ENCODE measurements around the gene ZNF335.

The ZNF335 gene

GRCh38 chr20:45951925-45952834, 19.8 kb downstream of the ZNF335 start:
- no peak for DNase-seq (ENCODE audit: low read depth in 1 of 2, low spot score in 1 of 2)

- no peak for DNase-seq (ENCODE audit: low read depth in 1 of 2, low spot score in 1 of 2)
Measured at GRCh38 chr20:45950330-45950646, 21.7 kb downstream of the ZNF335 start.

GRCh38 chr20:45949542-45950329, 22.3 kb downstream of the ZNF335 start:
- DNase-seq (ENCODE audit: low read depth in 1 of 2, low spot score in 1 of 2), result no peak

- no peak for DNase-seq (ENCODE audit: low read depth in 1 of 2, low spot score in 1 of 2)
Measured at GRCh38 chr20:45948742-45949541, 23.1 kb downstream of the ZNF335 start.

- no peak for DNase-seq (ENCODE audit: low read depth in 1 of 2, low spot score in 1 of 2)
Measured at GRCh38 chr20:45948261-45948733, 23.7 kb downstream of the ZNF335 start.

- no peak for DNase-seq (ENCODE audit: low read depth in 1 of 2, low spot score in 1 of 2)
Measured at GRCh38 chr20:45947110-45947866, 24.7 kb downstream of the ZNF335 start.

GRCh38 chr20:45946149-45946970, 25.6 kb downstream of the ZNF335 start:
- DNase-seq (ENCODE audit: low read depth in 1 of 2, low spot score in 1 of 2), result no peak

GRCh38 chr20:45945678-45946148, 26.3 kb downstream of the ZNF335 start:
- DNase-seq (ENCODE audit: low read depth in 1 of 2, low spot score in 1 of 2), result no peak

- no peak for DNase-seq (ENCODE audit: low read depth in 1 of 2, low spot score in 1 of 2)
Measured at GRCh38 chr20:45944965-45945677, 26.9 kb downstream of the ZNF335 start.

GRCh38 chr20:45944151-45944964, 27.6 kb downstream of the ZNF335 start:
- no peak for DNase-seq (ENCODE audit: low read depth in 1 of 2, low spot score in 1 of 2)

- no peak for DNase-seq (ENCODE audit: low read depth in 1 of 2, low spot score in 1 of 2)
Measured at GRCh38 chr20:45943613-45944012, 28.4 kb downstream of the ZNF335 start.

- no peak for DNase-seq (ENCODE audit: low read depth in 1 of 2, low spot score in 1 of 2)
Measured at GRCh38 chr20:45940469-45940868, 31.5 kb downstream of the ZNF335 start.

GRCh38 chr20:45940053-45940452, 31.9 kb downstream of the ZNF335 start:
- DNase-seq (ENCODE audit: low read depth in 1 of 2, low spot score in 1 of 2), result no peak

GRCh38 chr20:45938727-45939438, 33.1 kb downstream of the ZNF335 start:
- DNase-seq (ENCODE audit: low read depth in 1 of 2, low spot score in 1 of 2), result no peak

- DNase-seq (ENCODE audit: low read depth in 1 of 2, low spot score in 1 of 2), result no peak
Measured at GRCh38 chr20:45937765-45938164, 34.2 kb downstream of the ZNF335 start.

- DNase-seq (ENCODE audit: low read depth in 1 of 2, low spot score in 1 of 2), result no peak
Measured at GRCh38 chr20:45935416-45936046, 36.5 kb downstream of the ZNF335 start.
